Measurements from ENCODE around the gene SYNPO2.
"Not testable (repeated sequence)": the region's sequence is repeated elsewhere in the genome, so short reads cannot be mapped to it uniquely, and the experiment has no call there.

The SYNPO2 gene

DNA sequence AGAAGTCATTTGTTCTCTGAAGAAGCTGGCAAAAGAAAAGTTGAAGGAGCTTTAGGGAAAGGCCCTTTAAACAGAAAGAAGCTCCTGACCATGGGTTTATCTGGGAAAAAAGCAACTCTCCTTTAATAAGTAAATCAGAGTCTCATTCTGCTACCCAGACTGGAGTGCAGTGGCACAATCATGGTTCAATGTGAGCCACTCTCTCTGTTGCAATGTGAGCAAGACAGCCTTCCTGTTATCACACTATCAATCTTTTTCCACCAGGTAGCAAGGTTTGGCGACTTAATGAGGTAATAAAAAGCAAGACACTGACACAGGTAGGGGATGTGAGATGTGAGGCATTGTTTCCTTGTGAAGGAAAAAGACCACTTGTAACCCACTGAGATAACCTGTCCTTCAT is 111.3 kb downstream of the SYNPO2 start:
- TF ChIP-seq MAX (IDR thresholded peaks at IDR 0.05; ENCODE audit: low read depth, low read length), result no peak
- TF ChIP-seq MYC (IDR thresholded peaks at IDR 0.05; ENCODE audit: low read depth, low read length), result no peak
- no peak overlapping the region for H3K4me3 ChIP-seq (ENCODE audit: low read depth, low read length)
- DNase-seq (ENCODE audit: low read depth), result no peak

- no peak for TF ChIP-seq POLR2A (IDR thresholded peaks at IDR 0.05; ENCODE audit: extremely low read depth, insufficient read length)
- no peak for TF ChIP-seq CTCF (IDR thresholded peaks at IDR 0.05; ENCODE audit: low read depth, low read length)
- DNase-seq (ENCODE audit: low read depth), result no peak
- H3K4me3 ChIP-seq (ENCODE audit: low read depth, low read length), result no peak overlapping the region
These were observed 111.7 kb downstream of the SYNPO2 start for GRCh38 chr4:119000400-119000799.

DNA sequence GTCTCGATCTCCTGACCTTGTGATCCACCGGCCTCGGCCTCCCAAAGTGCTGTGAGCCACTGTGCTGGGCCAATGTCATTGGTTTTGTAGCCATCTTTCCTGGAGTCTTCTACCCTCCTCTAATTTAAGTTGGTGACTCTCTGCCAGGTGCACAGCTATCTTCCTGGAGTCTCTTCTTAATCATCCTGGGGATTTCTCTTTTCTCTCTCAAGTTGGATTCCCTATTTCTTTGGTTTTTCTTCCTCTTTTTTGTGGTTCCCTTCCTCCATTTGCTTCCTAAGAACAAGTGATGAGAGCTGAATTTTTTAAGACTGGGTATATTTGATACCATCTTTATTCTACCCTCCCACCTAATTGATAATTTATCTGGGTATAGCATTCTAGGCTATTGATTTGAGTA is 113.8 kb downstream of the SYNPO2 start:
- no peak for TF ChIP-seq MAX (IDR thresholded peaks at IDR 0.05; ENCODE audit: low read depth, low read length)
- no peak for TF ChIP-seq MYC (IDR thresholded peaks at IDR 0.05; ENCODE audit: low read depth, low read length)
- TF ChIP-seq CTCF (IDR thresholded peaks at IDR 0.05; ENCODE audit: low read depth, low read length), result no peak
- no peak for TF ChIP-seq POLR2A (IDR thresholded peaks at IDR 0.05; ENCODE audit: extremely low read depth, insufficient read length)
- no peak for DNase-seq (ENCODE audit: low read depth)
- no peak overlapping the region for H3K4me3 ChIP-seq (ENCODE audit: low read depth, low read length)

DNA sequence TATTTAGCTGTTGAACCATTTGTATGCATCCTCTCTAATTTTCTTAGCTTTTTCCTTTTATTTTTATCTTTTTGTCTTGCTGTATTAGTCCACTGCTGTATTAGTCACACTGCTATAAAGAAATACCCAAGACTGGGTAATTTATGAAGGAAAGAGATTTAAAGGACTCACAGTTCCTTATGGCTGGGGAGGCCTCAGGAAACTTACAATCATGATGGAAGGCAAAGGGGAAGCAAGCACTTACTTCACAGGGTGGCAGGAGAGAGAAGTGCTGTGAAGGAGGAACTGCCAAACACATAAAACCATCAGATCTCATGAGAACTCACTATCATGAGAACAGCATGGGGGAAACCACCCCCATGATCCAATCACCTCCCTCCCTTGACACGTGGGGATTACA is 114.3 kb downstream of the SYNPO2 start:
- peak; percentile 53 for DNase-seq (ENCODE audit: low read depth)
- H3K4me3 ChIP-seq (ENCODE audit: low read depth, low read length), result not testable (repeated sequence)

DNA sequence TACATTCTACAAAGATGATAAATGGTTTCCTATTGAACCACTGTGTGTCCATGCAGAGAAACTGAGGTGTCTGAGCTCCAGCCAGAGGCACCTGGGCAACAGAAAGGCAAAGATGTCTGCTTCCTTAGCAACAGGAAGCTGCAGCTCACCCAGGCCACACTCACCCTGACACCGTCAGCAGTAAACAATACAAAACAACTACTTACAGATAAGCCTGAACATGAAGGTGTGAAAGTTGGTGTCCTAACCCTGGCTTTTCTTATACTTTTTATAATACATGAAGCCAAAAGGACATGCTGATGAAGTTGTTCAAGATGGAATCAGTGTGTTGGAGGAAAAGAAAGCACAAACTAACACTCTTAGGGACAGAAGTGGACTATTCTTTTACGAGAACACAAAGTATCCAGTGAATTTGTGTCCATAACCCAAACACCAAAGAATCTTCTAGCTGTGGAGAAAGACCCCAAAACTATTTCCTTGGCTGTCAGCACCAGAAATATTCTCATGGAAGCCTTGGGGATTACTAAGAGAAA is 117.3 kb downstream of the SYNPO2 start:
- TF ChIP-seq POLR2A (IDR thresholded peaks at IDR 0.05; ENCODE audit: extremely low read depth, insufficient read length), result no peak
- no peak for TF ChIP-seq MAX (IDR thresholded peaks at IDR 0.05; ENCODE audit: low read depth, low read length)
- no peak for TF ChIP-seq CTCF (IDR thresholded peaks at IDR 0.05; ENCODE audit: low read depth, low read length)
- no peak for TF ChIP-seq MYC (IDR thresholded peaks at IDR 0.05; ENCODE audit: low read depth, low read length)
- H3K4me3 ChIP-seq (ENCODE audit: low read depth, low read length), result no peak overlapping the region
- no peak for DNase-seq (ENCODE audit: low read depth)

DNA sequence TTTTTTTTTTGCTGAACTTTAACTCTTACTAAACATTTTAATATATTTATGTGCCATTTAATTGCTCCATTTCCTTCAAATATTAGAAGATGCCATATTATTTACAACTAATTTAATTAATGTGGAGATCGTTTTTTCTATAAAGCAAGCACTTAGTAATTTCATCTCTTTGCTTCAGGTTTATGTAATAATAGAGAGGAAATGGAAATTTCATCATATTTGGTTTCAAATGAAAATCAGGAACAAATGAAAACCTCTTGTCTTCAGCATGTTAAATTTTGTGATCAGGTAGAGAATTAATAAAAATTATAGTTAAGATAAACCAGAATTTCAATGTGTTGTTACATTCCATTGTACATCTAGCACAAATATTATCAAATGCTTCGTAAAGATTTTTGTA is 120.1 kb downstream of the SYNPO2 start:
- no peak for DNase-seq (ENCODE audit: low read depth)
- no peak overlapping the region for H3K4me3 ChIP-seq (ENCODE audit: low read depth, low read length)
- TF ChIP-seq MYC (IDR thresholded peaks at IDR 0.05; ENCODE audit: low read depth, low read length), result no peak
- no peak for TF ChIP-seq CTCF (IDR thresholded peaks at IDR 0.05; ENCODE audit: low read depth, low read length)
- TF ChIP-seq MAX (IDR thresholded peaks at IDR 0.05; ENCODE audit: low read depth, low read length), result no peak
- TF ChIP-seq POLR2A (IDR thresholded peaks at IDR 0.05; ENCODE audit: extremely low read depth, insufficient read length), result no peak

GRCh38 chr4:119010221-119010620 is 121.6 kb downstream of the SYNPO2 start:
- DNase-seq (ENCODE audit: low read depth); H3K4me3 ChIP-seq (ENCODE audit: low read depth, low read length): not testable (repeated sequence)

Data from NB4 (cell line).